GM18951 (cell line): Measurements from ENCODE around the gene HJURP.

Source experiments
- POLR2A ChIP-seq: IDR thresholded peaks from 4 replicates; pipeline ENCODE4 v1.6.1; 2011; ENCODE audit warnings: mild to moderate bottlenecking; ENCODE audit not compliant: insufficient read length, insufficient read depth; ENCODE audit errors: extremely low read depth
- in situ Hi-C: fragments of 300-500 bp; cut with MboI; formaldehyde crosslinking; loops from one replicate; pipeline ENCODE4 v1.12.0; 2022; ENCODE audit warnings: low sequenced_read_pairs, mixed read lengths, inconsistent platforms; ENCODE audit not compliant: unreplicated experiment

HJURP gene

GRCh38 chr2:233795735-233796171, 58.6 kb downstream of the HJURP start:
- in situ Hi-C loops: no loop called here
- TF ChIP-seq POLR2A: no peak

GRCh38 chr2:233794128-233794658, 60.1 kb downstream of the HJURP start:
- in situ Hi-C loops: no loop called here

GRCh38 chr2:233793465-233794127, 60.7 kb downstream of the HJURP start:
- in situ Hi-C loops: no loop called here
- no peak for TF ChIP-seq POLR2A

More at GRCh38 chr2:233794128-233794658, 60.1 kb downstream of the HJURP start:
- no peak for TF ChIP-seq POLR2A

GRCh38 chr2:233792720-233793119, 61.6 kb downstream of the HJURP start:
- in situ Hi-C loops: no loop called here
- no peak for TF ChIP-seq POLR2A

GRCh38 chr2:233791883-233792329, 62.4 kb downstream of the HJURP start:
- in situ Hi-C loops: no loop called here
- no peak for TF ChIP-seq POLR2A

- in situ Hi-C loops: no loop called here
- no peak for TF ChIP-seq POLR2A
Observed at GRCh38 chr2:233791151-233791882, 63.0 kb downstream of the HJURP start.

GRCh38 chr2:233789554-233789953, 64.8 kb downstream of the HJURP start:
- TF ChIP-seq POLR2A: no peak
- in situ Hi-C loops: no loop called here
